Stimulated activated CD4-positive, alpha-beta T cell treated with anti-CD3 and anti-CD28 coated beads, Interleukin-15, amount 100 ng/mL, for 1 hour (primary cell): Measurements from ENCODE around the gene TUT7.
A peak's percentile ranks its signal among the peaks of the same experiment; 100 is the strongest.
"Not testable (repeated sequence)": the region's sequence is repeated elsewhere in the genome, so short reads cannot be mapped to it uniquely, and the experiment has no call there.

Source experiments
- DNase-seq, 2 donors: peaks; one replicate each; pipeline ENCODE4 v3.0.0-alpha.2; 2020; ENCODE audit warnings: low read depth in 1 of 2, low spot score in 1 of 2

The TUT7 gene

GRCh38 chr9:86304236-86304730 lies 49.9 kb downstream of the TUT7 start:
- DNase-seq, result no peak

GRCh38 chr9:86303316-86303975 lies 50.8 kb downstream of the TUT7 start:
- DNase-seq, result no peak

- no peak for DNase-seq
These were observed 52.5 kb downstream of the TUT7 start for GRCh38 chr9:86301686-86302085.

DNA sequence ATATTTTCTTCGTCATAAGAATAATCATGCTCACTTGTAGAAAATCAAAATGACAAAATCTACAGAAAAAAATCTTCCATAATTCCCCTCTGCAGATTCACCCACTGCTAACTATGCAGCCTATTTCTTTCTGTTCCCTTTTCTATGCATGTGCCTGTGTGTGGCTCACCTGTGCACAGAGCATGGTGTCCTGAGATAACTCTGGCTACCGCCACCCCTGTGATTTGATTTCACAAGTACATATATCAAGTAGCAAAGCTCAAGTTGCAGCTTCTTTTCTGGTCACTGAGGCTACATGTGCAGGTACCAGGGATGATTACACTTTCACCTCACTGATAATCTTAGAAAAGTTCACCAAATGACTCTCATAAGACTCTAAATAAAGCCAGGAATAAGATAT lies 53.5 kb downstream of the TUT7 start:
- DNase-seq, result no peak

- DNase-seq, result no peak
These were observed 55.3 kb downstream of the TUT7 start for GRCh38 chr9:86298873-86299272.

- not testable (repeated sequence) for DNase-seq
These were observed 63.9 kb downstream of the TUT7 start for GRCh38 chr9:86290341-86290740.

DNA sequence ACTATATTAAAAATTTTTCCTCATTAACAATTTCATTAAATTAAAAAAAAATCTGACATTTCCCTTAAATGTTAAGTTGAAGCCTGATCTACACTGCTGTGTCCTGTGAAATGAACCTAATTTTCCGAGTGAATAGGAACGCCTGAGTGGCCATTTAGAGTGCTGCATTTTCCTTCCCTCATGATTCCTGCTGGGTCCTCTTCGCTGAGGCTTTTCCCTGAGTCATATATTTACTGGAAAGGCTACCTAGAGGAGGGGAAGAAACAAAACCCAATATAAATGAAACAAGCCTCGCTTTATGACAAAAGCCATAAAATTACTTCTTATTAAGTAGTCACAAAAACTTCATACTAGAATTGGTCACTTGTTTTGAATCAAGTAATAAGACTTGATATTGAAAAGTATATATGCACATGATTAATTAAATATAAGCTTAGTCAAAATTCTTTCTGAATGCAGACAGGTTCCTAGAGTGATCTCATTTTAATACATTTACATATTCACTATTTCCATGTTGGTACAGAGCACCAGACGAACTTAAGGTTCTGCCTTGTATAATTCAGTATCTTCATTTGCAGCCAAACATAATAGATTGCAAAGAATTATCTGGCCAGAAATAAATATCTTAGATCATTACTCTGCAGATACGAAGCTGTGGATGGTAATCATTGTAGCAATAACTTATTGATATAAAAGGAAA lies 65.6 kb downstream of the TUT7 start:
- DNase-seq, result no peak

DNA sequence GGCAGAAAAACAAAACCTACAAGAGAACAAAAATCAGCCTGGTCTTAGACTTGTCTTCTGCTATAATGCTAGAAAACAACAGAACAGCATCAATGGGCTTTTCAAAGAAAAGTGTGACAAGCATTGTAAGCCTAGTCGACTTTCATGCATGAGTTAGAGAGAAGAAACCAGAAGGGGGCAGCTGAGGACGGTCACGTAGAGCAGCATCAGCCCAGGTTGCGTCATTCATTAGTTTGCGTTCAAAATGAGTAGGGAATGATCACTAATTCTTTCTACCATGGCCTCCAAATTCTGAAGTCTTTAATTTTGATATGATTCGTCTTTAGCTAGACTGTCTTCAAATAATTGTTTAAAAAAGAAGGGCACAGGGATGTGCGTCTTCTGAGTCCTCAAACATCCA lies 67.2 kb downstream of the TUT7 start:
- DNase-seq, result no peak

- no peak for DNase-seq
These were observed 67.9 kb downstream of the TUT7 start for GRCh38 chr9:86286278-86286677.

DNA sequence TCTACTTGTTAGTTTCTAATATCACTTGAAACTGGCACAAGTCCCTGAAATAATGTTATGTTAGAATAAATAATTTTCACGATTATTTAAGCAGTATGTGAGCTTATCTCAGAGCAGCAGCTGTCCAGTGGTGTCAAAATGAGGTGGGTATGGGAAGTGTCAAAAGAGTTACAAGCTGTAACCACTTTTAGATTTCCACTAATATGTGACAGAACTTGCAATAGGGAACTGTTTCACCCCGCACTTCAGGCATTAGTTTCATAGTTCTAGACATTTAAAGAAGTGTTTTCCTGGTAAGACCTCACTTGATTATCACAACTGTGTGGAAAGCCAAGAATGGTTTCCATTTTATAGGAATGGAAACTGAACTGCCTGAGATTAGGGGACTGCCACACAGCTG lies 68.9 kb downstream of the TUT7 start:
- no peak for DNase-seq

GRCh38 chr9:86282979-86283535 lies 71.2 kb downstream of the TUT7 start:
- no peak for DNase-seq

DNA sequence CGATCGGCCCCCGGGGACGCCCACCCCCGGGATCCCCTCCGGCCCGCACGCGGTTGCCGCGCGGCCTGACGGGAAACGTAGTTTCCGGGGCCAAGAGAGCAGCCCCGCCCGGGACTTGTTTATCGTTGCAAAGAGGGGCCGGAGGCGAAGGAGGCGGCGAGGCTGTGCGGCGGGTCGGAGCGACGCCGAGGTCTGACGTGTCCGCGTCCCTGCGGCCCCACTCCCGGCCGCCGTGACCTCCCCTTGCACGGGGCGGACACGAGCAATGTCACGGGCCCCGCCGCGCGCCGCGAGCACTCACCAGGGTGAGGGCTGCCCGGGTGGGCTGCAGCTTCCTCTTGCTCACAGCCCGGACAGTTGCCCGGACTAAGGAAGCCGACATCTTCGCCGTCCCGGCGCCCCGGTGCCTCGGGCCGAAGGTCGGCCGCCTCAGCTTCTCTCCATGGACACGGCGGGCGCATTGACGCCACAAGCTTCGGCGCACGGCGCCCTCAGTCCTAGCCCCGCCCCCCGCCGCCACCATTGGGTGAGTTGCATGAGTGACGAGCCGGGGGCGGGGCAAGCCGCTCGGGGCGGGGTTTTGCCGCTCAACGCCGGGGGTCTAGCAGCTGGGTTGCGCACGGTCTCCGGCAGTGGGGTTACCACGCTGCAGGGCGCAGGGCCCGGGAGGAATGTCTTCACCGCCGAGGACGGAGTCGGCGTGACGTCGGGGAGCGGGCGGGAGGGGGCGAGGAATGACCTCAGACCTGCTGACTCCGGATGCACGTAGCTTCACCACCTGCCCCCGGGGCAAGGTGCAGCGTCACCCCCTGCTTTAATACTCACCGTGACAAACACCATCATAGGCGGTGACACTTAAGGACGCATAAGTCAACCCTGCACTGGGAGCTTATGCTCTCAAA lies 71.9 kb downstream of the TUT7 start, which contains the start of gene ISCA1:
TSS of gene ISCA1 (minus strand) at position 462 of the 902 bp plus-strand sequence. CDS start at position 382, 80 bp downstream.
- DNase-seq, result peak; percentile 94 to 99

- DNase-seq, result peak in 1 of 2 donors; percentile 6
These were observed 72.6 kb downstream of the TUT7 start for GRCh38 chr9:86281593-86282076.

GRCh38 chr9:86280580-86280979 lies 73.6 kb downstream of the TUT7 start:
- DNase-seq, result no peak

DNA sequence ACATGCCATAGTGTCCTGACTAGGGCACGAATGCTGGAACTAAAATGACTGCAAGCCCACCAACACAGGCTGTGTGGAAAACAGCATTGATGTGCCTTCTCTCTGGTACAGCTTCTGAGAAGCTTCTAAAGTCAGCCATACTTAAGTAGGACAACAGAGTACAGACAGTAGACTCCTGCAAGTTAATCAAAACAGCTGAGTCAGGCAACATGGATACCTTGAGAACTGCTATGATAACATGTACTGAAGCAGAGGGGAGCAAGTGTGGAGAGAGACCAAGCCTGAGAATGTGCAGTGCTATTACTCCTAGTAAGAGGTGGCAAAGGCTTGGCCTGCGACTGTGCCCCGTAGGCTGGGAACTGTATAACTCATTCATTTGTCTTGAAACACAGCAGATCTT lies 74.4 kb downstream of the TUT7 start:
- no peak for DNase-seq

DNA sequence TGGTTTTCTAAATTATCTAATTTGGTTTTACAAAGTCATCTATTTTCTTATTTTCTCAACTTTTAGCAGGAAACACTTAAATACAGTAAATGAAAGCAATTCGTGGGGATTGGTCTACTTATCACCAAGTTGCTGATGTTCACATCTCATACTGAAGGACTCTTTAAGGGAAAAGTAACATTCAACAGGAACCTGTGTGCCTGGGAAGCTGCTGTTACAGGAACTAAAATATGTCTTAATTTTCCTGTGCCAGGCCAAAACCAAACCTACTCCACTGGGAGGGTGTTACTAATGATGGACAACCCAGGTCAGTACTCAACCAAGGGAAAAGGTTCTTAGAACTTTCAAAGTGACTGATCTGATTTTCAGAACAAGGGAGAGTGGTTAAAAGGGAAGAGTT lies 77.1 kb downstream of the TUT7 start:
- DNase-seq, result no peak

DNA sequence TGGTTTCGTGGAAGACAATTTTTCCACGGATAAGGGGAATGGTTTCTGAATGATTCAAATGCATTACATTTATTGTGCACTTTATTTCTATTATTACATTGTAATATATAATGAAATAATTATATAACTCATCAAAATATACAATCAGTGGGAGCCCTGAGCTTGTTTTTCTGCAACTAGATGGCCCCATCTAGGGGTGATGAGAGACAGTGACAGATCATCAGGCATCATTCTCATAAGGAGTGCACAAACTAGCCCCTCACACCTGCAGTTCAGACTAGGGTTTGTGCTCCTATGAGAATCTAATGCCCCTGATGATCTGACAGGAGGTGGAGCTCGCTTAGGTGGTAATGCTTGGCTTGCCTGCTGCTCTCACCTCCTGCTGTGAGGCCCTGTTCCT lies 78.2 kb downstream of the TUT7 start:
- DNase-seq, result no peak

GRCh38 chr9:86274821-86275643 lies 79.2 kb downstream of the TUT7 start:
- DNase-seq, result no peak

DNA sequence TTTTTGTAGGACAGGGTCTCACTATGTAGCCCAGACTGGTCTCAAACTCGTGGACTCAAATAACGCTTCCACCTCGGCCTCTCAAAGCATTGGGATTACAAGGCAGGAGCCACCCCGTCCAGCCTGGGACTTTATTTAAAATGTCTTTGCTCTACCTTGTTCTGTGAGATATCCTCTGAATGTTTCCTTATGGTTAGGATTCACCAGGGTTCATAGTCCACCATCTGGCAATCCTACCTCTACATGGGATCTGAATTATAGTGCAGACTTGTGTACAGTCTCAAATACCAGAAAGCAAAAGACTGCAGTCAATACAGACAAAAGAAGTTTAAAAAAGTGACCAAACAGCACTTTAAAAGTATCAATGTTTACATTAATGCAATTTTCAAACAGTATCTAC lies 82.0 kb downstream of the TUT7 start:
- DNase-seq, result no peak

GRCh38 chr9:86263876-86264275 lies 90.3 kb downstream of the TUT7 start:
- DNase-seq, result no peak
